RPMI7951 (cell line): Measurements from ENCODE around the gene COX7B2. TPM values are rescaled to one million over a fixed set of nuclear protein-coding genes. Genes with fewer than 3 reads are reported as not detected.
A peak's percentile ranks its signal among the peaks of the same experiment; 100 is the strongest.

Experiments used
- DNase-seq: peaks from one replicate; pipeline ENCODE4 v3.0.0-alpha.2; 2012; ENCODE audit warnings: low read depth
- total RNA-seq: library from RNA; depleted of rRNA; stranded (reverse); fragments of >200 nt; shearing (Covaris generic); gene quantifications from 2 replicates; pipeline ENCODE4 v1.2.3, GENCODE V29; 2014

COX7B2 gene
- total RNA-seq, 1 experiment from 2014 or later: not detected

- no peak for DNase-seq
Observed at GRCh38 chr4:46889410-46889809, 19.6 kb downstream of the COX7B2 start.

DNA sequence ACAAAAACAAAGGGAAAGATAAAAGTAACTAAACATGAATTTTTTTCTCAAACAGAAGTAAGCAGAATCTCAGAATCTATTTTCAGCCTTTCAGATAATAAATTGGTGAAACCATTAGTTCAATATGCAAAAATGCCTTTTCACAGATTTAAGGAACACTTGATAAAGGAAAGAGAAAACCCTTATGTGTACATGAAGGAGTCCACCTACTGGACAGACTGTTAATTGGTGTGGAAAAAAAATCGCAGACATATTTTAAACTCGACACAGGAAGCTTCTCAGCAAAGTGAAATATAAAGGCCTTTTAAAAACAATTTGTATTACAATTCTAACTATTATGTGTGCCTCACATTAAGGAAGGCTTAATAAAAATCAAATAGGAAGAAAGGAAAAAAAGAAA is 22.3 kb downstream of the COX7B2 start:
- DNase-seq: no peak

GRCh38 chr4:46878641-46879040 is 30.4 kb downstream of the COX7B2 start:
- DNase-seq: no peak

DNA sequence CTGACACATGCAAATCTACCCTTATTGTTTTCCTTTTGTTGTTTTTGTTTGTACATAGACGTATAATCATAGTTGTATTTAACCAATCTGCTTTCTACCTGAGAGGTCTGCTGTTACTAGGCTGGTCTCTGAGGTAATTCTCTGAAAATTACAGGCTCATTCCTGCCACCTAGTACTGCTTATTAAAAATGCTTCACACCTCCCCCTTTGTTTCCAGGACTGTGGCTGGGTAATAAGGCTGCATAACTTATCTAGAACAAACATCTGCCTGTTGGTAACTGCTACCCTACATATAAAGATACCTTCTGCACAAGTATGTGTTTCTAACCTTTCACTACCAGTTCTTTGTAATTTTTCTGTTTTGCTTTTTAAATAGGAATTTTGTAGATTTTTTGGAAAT is 34.2 kb downstream of the COX7B2 start:
- DNase-seq: no peak

GRCh38 chr4:46870411-46870810 is 38.6 kb downstream of the COX7B2 start:
- DNase-seq: no peak

- no peak for DNase-seq
Observed at GRCh38 chr4:46856333-46856732, 52.7 kb downstream of the COX7B2 start.

GRCh38 chr4:46852800-46853199 is 56.2 kb downstream of the COX7B2 start:
- DNase-seq: no peak

- no peak for DNase-seq
Observed at GRCh38 chr4:46850026-46850425, 59.0 kb downstream of the COX7B2 start.

DNA sequence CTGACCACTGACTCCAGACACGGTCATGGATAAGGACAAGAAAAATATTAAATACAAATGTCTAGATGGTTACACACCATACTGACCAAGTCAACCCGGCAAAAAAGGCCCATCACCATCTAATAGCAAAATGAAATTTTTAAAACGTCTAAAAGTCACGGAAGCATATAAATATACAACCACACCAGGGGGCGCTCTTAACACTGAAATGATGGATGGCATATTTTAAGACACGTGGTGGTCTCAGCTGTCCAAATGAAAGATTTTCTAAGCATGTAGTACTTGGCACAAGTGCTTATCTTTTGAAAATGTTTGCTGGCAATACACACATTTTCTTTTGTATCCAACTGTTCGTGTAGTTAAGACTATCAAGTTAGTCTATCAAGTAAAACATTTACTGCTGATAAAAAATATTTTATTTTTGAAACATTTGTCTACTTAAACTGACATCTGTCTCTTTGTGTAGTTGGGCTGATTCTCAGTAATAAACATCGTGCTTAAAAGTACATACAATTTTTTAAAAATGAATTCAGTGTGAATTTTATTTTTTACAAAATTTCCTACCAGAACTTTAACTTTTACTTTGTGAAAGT is 64.6 kb downstream of the COX7B2 start:
- peak; percentile 24 for DNase-seq

DNA sequence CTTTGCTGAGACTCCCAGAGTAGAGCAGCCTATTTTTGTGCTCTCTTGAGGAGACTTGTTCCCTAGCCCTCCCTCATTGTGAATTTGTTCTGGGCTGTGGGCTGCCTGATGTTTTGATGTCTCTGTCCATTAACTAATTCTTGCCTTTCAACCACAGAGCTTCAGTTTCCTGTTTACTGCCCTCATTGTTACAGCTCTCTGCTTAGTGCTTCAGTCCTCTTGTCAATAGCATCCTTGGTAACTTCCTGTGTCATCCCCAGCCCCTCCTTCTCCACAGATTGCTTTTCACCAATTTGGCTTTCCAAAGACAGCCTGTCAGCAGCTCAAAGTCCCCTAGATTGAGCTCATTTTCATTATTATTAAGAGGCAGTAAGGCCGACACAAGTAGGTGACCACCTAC is 69.9 kb downstream of the COX7B2 start:
- no peak for DNase-seq

DNA sequence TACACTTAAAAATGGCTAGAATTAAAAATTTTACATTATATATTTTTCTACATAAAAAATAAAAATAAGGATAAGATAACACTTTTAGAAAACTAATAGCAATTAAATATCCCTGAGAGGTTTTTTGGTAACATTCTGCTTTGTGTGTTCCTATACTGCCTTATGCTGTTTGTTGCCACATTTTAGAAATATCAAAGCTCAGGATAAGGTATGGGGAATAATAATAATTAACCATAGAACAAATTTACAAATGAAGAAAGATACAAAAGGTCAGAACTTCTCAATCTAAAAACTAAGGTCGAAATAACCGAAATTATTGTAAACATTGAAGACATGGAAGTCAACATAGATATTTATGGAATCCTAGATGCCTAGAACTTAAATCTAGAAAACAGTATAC is 71.4 kb downstream of the COX7B2 start:
- no peak for DNase-seq

DNA sequence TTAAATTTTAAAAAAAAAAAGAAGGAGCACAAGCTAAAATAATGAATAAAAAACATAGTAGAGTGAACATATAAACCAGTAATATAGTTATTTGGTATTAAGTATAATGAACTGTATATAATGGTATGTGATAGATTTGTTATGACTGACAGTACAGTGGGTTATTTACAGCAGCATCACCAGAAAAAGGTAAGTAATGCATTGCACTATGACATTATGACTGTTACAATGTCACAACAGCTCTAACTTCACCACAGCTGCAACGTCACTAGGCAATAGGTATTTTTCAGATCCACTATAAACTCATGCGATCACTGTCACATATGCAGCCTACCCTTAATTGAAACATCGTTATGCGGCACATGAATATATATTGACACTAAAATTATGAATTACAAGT is 72.5 kb downstream of the COX7B2 start:
- DNase-seq: no peak

DNA sequence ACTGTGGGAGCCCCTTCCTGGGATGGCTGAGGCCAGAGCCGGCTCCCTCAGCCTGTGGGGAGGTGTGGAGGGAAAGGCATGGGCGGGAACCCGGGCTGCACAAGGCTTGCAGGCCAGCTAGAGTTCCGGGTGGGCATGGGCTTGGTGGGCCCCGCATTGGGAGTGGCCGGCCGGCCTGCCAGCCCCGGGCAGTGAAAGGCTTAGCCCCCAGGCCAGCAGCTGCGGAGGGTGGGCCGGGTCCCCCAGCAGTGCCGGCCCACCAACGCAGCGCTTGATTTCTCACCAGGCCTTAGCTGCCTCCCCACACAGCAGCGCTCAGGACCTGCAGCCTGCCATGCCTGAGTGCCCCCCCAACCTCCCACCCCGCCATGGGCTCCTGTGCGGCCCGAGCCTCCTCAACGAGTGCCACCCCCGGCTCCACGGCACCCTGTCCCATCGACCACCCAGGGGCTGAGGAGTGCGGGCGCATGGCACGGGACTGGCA is 78.0 kb downstream of the COX7B2 start:
- no peak for DNase-seq

DNA sequence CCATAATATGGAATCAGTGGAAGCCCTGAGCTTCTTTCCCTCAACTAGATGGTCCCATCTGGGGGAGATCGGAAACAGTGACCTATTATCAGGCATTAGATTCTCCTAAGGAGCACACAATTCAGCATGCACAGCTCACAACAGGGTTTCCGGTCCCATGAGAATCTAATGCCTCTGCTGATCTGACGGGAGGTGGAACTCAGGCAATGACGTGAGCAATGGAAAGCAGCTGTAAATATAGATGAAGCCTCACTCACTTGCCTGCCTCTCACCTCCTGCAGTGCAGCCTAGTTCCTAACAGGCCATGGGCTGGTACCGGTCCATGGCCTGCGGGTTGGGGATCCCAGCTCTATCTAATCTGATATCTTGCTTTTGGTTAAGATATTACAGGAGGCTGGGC is 88.9 kb downstream of the COX7B2 start:
- no peak for DNase-seq

GRCh38 chr4:46819095-46819494 is 90.0 kb downstream of the COX7B2 start:
- DNase-seq: no peak

DNA sequence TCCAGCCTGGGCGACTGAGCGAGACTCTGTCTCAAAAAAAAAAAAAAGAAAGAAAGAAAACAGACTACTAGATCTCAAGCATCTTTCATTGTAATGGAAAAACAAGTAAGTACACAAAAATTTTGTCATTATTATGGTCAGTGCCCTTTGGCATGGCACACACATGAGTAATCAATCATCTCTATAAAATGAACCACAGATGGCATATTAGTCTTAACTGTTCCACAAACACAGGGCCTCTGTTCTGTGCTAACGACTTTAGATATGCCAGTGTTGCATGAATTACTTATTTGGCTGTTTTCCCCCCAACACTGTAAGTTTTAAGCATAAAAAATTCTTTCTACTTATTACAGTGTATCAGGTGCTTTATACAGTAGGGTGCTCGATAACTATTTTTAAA is 90.4 kb downstream of the COX7B2 start:
- DNase-seq: no peak

GRCh38 chr4:46817806-46818205 is 91.2 kb downstream of the COX7B2 start:
- DNase-seq: no peak

DNA sequence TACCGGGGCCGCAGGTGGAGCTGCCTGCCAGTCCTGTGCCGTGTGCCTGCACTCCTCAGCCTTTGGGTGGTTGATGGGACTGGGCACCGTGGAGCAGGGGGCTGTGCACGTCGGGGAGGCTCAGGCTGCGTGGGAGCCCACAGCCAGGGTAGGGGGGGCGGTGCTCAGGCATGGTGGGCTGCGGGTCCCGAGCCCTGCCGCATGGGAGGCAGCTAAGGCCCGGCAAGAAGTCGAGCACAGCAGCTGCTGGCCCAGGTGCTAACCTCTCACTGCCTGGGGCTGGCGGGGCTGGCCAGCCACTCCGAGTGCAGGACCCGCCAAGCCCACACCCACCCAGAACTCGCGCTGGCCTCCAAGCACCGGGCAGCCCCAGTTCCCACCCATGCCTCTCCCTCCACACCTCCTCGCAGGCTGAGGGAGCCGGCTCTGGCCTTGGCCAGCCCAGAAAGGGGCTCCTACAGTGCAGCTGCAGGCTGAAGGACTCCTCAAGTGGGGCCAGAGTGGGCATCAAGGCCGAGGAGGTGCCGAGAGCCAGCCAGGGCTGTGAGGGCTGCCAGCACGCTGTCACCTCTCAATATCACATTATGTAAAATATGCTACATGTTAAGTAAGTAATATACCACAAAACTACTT is 104.1 kb downstream of the COX7B2 start:
- DNase-seq: no peak

- DNase-seq: no peak
Observed at GRCh38 chr4:46793036-46793435, 116.0 kb downstream of the COX7B2 start.

- no peak for DNase-seq
Observed at GRCh38 chr4:46781434-46782092, 127.5 kb downstream of the COX7B2 start.

DNA sequence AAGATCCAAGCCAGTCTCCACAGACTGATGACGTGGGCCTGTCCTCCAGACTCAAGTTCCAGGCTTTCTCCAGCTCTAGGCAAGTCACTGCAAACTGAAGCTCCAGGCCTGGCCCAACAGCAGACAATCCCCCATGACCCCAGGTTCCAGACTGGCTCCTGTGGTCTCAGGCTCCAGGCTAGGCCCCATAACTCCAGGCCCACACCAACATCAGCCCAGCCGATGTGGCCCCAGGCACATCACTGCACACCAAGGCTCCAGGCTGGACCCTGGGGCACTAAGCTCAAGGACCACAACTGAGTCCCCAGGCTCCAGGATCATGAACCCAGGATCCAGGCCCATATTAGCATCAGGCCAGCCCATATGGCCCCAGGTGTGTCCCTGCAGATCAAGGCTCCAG is 143.6 kb downstream of the COX7B2 start:
- no peak for DNase-seq

GRCh38 chr4:46730075-46730474 is 179.0 kb downstream of the COX7B2 start:
- no peak for DNase-seq

GRCh38 chr4:46720055-46720454 is 189.0 kb downstream of the COX7B2 start:
- DNase-seq: no peak
